ENCODE results near the gene MIXL1. TPM values are rescaled to one million over a fixed set of nuclear protein-coding genes. Genes with fewer than 3 reads are reported as not detected.
"Not testable (repeated sequence)": the region's sequence is repeated elsewhere in the genome, so short reads cannot be mapped to it uniquely, and the experiment has no call there.

The MIXL1 gene
- total RNA-seq, 2 experiments from 2014 or later, result not detected

DNA sequence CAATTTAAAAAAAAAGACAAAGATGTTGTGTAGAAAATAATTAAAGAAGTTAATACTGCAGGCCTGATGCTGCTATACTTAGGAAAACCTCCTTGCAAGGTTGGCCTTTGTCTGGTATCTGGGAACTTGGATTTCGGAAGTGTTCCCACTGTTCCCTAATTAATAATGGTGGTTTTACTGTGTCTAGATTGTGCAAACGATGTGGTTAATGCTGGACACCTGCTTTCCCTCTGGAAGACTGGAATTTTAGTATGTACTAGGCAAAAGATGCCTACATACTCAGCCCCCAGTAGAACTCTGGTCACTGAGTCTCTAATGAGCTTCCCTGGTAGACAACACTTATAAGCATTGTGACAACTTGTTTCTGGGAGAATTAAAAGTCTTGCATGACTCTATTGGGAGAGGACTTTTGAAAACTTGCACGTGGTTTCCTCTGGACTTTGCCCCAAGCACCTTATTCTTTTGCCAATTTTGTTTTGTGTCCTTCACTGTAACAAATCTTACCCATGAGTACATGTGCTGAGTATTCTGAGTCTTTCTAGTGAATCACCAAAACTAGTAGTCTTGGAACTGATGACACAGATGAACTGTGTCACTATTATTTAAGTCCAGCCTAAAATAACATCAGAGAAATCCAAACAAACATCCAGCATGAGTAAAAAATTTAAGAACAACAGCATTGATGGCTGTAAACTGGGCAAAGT is 45.1 kb downstream of the MIXL1 start:
- H3K27ac Mint-ChIP-seq, result no peak overlapping the region
- H3K27me3 Mint-ChIP-seq, result no peaks in the 10 kb centered on the region
- DNase-seq (no peak), ATAC-seq (no peak)
- no peaks in the 10 kb centered on the region for H3K4me1 Mint-ChIP-seq
- CTCF ChIA-PET, result interaction anchor here (1.2 kb wide), 1 partner anchor 38 kb away, joined by 3 read pairs; no protein-coding TSS in a partner anchor
- peaks cover 17% of the 10 kb centered on the region for H3K36me3 Mint-ChIP-seq
- no peak overlapping the region for H3K4me3 Mint-ChIP-seq
- H3K9me3 Mint-ChIP-seq (ENCODE audit: low read depth), result no peaks in the 10 kb centered on the region

DNA sequence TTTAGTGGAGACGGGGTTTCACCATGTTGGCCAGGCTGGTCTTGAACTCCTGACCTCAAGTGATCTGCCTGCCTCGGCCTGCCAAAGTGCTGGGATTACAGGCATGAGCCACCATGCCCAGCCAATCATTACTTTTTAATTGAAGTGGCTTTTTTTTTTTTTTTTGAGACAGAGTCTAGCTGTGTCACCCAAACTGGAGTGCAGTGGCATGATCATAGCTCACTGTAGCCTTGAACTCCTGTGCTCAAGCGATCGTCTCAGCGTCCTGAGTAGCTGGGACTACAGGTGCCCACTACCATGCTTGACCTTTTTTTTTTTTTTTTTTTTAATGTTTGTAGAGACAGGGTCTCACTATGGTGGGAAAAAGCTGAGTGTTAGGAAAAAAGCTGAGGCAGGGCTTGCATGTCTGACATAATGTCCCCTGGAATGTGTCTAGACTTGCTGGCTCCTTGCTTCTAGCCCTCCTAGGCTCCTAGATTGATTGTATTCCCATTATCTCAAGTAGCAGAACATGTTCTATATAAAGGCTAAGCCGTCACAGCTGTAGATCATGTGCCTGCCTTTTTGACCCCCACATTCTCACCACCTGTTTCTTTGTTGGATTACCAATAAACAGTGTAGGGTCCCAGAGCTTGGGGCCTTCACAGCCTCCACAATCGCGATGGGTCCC is 48.9 kb downstream of the MIXL1 start:
- CTCF ChIA-PET; H3K9me3 Mint-ChIP-seq (ENCODE audit: low read depth); ATAC-seq; H3K27me3 Mint-ChIP-seq; H3K4me3 Mint-ChIP-seq; H3K27ac Mint-ChIP-seq; DNase-seq; H3K4me1 Mint-ChIP-seq: not testable (repeated sequence)
- peaks cover 21% of the 10 kb centered on the region for H3K36me3 Mint-ChIP-seq

DNA sequence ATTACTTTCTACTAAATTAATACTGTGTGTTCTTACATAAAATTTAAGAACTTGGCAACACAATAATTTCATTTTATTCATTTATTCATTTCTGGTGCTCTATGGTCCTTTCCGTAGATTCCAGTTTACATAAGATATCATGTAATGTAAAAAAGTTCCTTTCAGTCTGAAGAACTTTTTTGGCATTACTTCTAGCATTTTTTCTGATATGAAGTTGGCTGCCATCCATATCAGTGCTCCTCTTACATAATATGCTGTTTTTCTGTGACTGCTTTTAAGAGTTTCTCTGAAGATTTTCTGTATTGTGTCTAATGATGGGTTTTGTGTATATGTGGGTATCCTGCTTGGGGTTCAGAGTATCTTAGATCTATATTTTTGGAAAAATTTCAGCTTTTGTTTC is 50.7 kb downstream of the MIXL1 start:
- DNase-seq, result no peak
- ATAC-seq, result no peak
- Mint-ChIP-seq H3K9me3 (ENCODE audit: low read depth) (no peaks in the 10 kb centered on the region), H3K27ac (no peak overlapping the region), H3K4me1 (no peaks in the 10 kb centered on the region), H3K36me3 (peaks cover 13% of the 10 kb centered on the region), H3K4me3 (no peak overlapping the region), H3K27me3 (no peaks in the 10 kb centered on the region)
- CTCF ChIA-PET, result no interaction called here

DNA sequence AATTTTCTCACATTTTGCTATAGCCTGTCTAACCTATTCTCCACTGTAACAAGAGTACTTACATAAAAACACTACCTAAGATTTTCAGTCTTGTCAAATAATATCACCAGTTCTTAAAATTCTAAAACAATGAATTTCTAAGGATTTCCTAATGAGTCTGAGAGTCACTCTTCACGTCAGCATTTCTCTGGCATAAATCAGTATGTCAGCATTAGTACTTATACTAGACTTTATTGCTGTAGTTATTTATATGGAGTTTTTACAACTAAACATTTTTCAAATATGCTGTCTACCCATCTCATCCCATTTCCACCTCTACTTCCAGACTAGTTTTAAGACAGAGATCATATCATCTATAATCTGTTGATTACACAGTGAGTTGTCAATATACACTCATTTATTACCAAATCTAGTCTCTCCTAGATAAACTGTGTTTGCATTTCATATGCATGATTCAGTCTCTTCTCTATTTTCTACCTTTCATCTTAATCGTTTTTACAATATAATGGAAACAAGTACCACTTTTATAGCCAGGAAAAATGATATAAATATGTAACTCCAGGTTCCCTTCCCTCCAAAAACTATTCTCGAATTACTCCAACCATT is 52.7 kb downstream of the MIXL1 start:
- peak overlapping the region; percentile 20 for H3K27ac Mint-ChIP-seq
- DNase-seq, result no peak
- H3K9me3 Mint-ChIP-seq (ENCODE audit: low read depth), result no peaks in the 10 kb centered on the region
- H3K4me3 Mint-ChIP-seq, result no peak overlapping the region
- no peak for ATAC-seq
- H3K27me3 Mint-ChIP-seq, result no peaks in the 10 kb centered on the region
- H3K4me1 Mint-ChIP-seq, result no peaks in the 10 kb centered on the region
- peaks cover 14% of the 10 kb centered on the region for H3K36me3 Mint-ChIP-seq
- CTCF ChIA-PET, result no interaction called here

Other genes starting within 250 kb of the MIXL1 start
- 10 to 100 TPM; 16.6 to 20.9 TPM for gene SDE2, start 224.3 kb upstream of the MIXL1 start, total RNA-seq
- 100 to 1,000 TPM; 384 to 451 TPM for gene H3-3A, start 160.9 kb upstream of the MIXL1 start, total RNA-seq
- 10 to 100 TPM; 19.4 to 20.0 TPM for gene ACBD3, start 36.9 kb upstream of the MIXL1 start, total RNA-seq
- 10 to 100 TPM; 10.8 to 14.3 TPM for gene LIN9, start 85.5 kb downstream of the MIXL1 start, total RNA-seq
- 100 to 1,000 TPM; 185 to 207 TPM for gene PARP1, start 184.4 kb downstream of the MIXL1 start, total RNA-seq

All from activated CD8-positive, alpha-beta memory T cell treated with anti-CD3 and anti-CD28 coated beads, Interleukin-2, amount 10 ng/mL, durations not matched to agents 7 days and 5 days (primary cell).